Kidney (tissue), 14 donors: ENCODE data around the gene LMCD1. TPM values are rescaled to one million over a fixed set of nuclear protein-coding genes. Genes with fewer than 3 reads are reported as not detected.

Source experiments
- DNase-seq, 5 donors: peaks; one replicate each; pipeline ENCODE4 v3.0.0-alpha.2; 2013 to 2020
- FAIRE-seq: peaks from 2 replicates; lab custom pipeline; 2012; peaks lifted over from hg19 to GRCh38; lab: Jason Lieb, UNC
- H3K27ac ChIP-seq, 2 donors: one replicate each; pipeline ENCODE4 v1.7.0; 2013; ENCODE audit warnings: low read depth in 2 of 2, low read length in 2 of 2, inconsistent platforms in 1 of 2
- H3K27me3 ChIP-seq: one replicate; pipeline ENCODE4 v1.7.1; 2013; ENCODE audit warnings: low read length, inconsistent platforms; ENCODE audit not compliant: control insufficient read depth, insufficient read depth
- H3K36me3 ChIP-seq, 3 donors: one replicate each; pipeline versions ENCODE4 v1.7.0 to v1.7.1; 2013; ENCODE audit warnings: low read length in 3 of 3, control low read depth in 1 of 3, inconsistent platforms in 1 of 3; ENCODE audit not compliant: insufficient read depth in 3 of 3, control insufficient read depth in 2 of 3
- H3K4me1 ChIP-seq, 3 donors: one replicate each; pipeline versions ENCODE4 v1.7.0 to v1.7.1; 2013; ENCODE audit warnings: low read length in 3 of 3, inconsistent platforms in 1 of 3, low read depth in 1 of 3; ENCODE audit not compliant: control insufficient read depth in 2 of 3, insufficient read depth in 2 of 3
- H3K4me3 ChIP-seq, 3 donors: one replicate each; pipeline versions ENCODE4 v1.7.0 to v1.8.1; 2013; ENCODE audit warnings: low read length in 3 of 3, control low read depth in 1 of 3, inconsistent platforms in 1 of 3
- H3K9ac ChIP-seq, 3 donors: one replicate each; pipeline versions ENCODE4 v1.7.0 to v1.7.1; 2013; ENCODE audit warnings: low read length in 3 of 3, control low read depth in 1 of 3, inconsistent platforms in 1 of 3
- H3K9me3 ChIP-seq, 3 donors: one replicate each; pipeline versions ENCODE4 v1.7.0 to v1.7.1; 2013; ENCODE audit warnings: low read length in 3 of 3, control low read depth in 1 of 3, inconsistent platforms in 1 of 3; ENCODE audit not compliant: control insufficient read depth in 2 of 3, insufficient read depth in 1 of 3
- intact Hi-C: fragments of 100-400 bp; cut with DNase I; formaldehyde crosslinking; loops from one replicate; pipeline ENCODE4 v1.11.1; 2022
- polyA plus RNA-seq: library from polyadenylated mRNA; stranded (reverse); fragments of 350-450 nt; fragmentation: Illumina TruSeq; extraction: RNeasy Lipid Tissue Mini Kit (QIAGEN cat#74804); gene quantifications from one replicate; pipeline ENCODE4 v1.2.3, GENCODE V29; 2014; ENCODE audit warnings: low read depth, low replicate concordance; ENCODE audit not compliant: insufficient read depth
- total RNA-seq: library from RNA; stranded (reverse); fragmentation: NEBNext Ultra II Directional; extraction: Animal tissue kit (Norgen Biotek cat#: 25700); gene quantifications from one replicate; pipeline ENCODE4 v1.2.1, GENCODE V29; 2021
- TF ChIP-seq, protein P1 (sequence below): IDR thresholded peaks from 3 replicates; pipeline ENCODE4 v1.5.1; 2012; ENCODE audit warnings: mild to moderate bottlenecking, moderate library complexity, borderline replicate concordance; ENCODE audit not compliant: insufficient read depth; ENCODE audit errors: extremely low read depth
- donor health status: control.
- donor health status: control.
- donor health status: control.
- donor health status: control.
- donor health status: control.
- donor health status: DM: yes; HTN: yes; CAD: no.
- donor health status: Normal renal cell carcinoma (clear cell type).

LMCD1 gene
- total and polyA plus RNA-seq, 2 donors from 2014 or later, result 24.3 to 65.4 TPM

DNA sequence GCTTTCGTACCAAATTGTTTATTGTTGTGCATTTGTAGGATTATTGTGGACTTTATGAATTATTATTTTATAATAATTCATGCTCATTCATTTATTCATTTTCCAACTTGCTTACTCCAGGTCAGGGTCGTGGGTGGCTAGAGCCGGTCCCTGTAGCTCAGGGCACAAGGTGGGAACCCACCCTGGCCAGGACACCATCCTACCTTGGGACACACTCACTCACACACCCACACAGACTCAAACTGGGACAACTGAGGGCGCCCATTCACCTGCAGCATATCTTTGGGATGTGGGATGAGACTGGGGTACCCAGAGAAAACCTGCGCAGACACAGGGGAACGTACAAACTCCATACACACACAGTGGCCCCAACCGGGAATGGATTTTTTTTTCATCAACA lies 102.4 kb downstream of the LMCD1 start:
- intact Hi-C loops, result loop anchor here (10.0 kb wide), 1 partner anchor 179 kb away; no protein-coding TSS in a partner anchor
- no peak for DNase-seq
- H3K4me1 ChIP-seq, result no peaks in the 10 kb centered on the region
- no peak for FAIRE-seq
- peaks cover 0 to 3% (median 0%) of the 10 kb centered on the region in 3 donors for H3K9me3 ChIP-seq
- H3K36me3 ChIP-seq, result no peaks in the 10 kb centered on the region
- H3K27me3 ChIP-seq, result no peaks in the 10 kb centered on the region
- TF ChIP-seq, protein P1, sequence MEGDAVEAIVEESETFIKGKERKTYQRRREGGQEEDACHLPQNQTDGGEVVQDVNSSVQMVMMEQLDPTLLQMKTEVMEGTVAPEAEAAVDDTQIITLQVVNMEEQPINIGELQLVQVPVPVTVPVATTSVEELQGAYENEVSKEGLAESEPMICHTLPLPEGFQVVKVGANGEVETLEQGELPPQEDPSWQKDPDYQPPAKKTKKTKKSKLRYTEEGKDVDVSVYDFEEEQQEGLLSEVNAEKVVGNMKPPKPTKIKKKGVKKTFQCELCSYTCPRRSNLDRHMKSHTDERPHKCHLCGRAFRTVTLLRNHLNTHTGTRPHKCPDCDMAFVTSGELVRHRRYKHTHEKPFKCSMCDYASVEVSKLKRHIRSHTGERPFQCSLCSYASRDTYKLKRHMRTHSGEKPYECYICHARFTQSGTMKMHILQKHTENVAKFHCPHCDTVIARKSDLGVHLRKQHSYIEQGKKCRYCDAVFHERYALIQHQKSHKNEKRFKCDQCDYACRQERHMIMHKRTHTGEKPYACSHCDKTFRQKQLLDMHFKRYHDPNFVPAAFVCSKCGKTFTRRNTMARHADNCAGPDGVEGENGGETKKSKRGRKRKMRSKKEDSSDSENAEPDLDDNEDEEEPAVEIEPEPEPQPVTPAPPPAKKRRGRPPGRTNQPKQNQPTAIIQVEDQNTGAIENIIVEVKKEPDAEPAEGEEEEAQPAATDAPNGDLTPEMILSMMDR, result no peak
- H3K4me3 ChIP-seq, result no peak overlapping the region
- H3K9ac ChIP-seq, result no peak overlapping the region
- H3K27ac ChIP-seq, result no peak overlapping the region

- TF ChIP-seq, protein P1, result no peak
- Histone ChIP-seq H3K4me3 (no peak overlapping the region), H3K27ac (no peak overlapping the region), H3K36me3 (no peaks in the 10 kb centered on the region), H3K4me1 (no peaks in the 10 kb centered on the region), H3K27me3 (no peaks in the 10 kb centered on the region), H3K9ac (no peak overlapping the region), H3K9me3 (peaks cover 0 to 3% (median 0%) of the 10 kb centered on the region in 3 donors)
- intact Hi-C loops, result loop anchor here (10.0 kb wide), 1 partner anchor 180 kb away; no protein-coding TSS in a partner anchor
- FAIRE-seq (no peak), DNase-seq (no peak)
Measured at GRCh38 chr3:8604988-8605387, 103.4 kb downstream of the LMCD1 start.

GRCh38 chr3:8606701-8607231 lies 105.1 kb downstream of the LMCD1 start:
- Histone ChIP-seq H3K27me3 (no peaks in the 10 kb centered on the region), H3K9me3 (no peaks in the 10 kb centered on the region), H3K27ac (no peak overlapping the region), H3K4me3 (no peak overlapping the region), H3K4me1 (no peaks in the 10 kb centered on the region), H3K36me3 (no peaks in the 10 kb centered on the region), H3K9ac (no peak overlapping the region)
- TF ChIP-seq, protein P1, result no peak
- DNase-seq (no peak), FAIRE-seq (no peak)
- intact Hi-C loops, result loop anchor here (10.0 kb wide), 1 partner anchor 182 kb away; no protein-coding TSS in a partner anchor
